ENCODE measurements around the gene USP31.
A peak's percentile ranks its signal among the peaks of the same experiment; 100 is the strongest.
"Not testable (repeated sequence)": the region's sequence is repeated elsewhere in the genome, so short reads cannot be mapped to it uniquely, and the experiment has no call there.

The USP31 gene

GRCh38 chr16:23114131-23114904 is 34.9 kb downstream of the USP31 start:
- DNase-seq, result no peak
- Mint-ChIP-seq H3K27me3 (no peaks in the 10 kb centered on the region), H3K4me1 (ENCODE audit: low read depth in 2 of 2) (peaks cover 0 to 3% of the 10 kb centered on the region in 2 donors), H3K9me3 (no peaks in the 10 kb centered on the region), H3K27ac (peak overlapping the region in 1 of 2 donors; percentile 29), H3K4me3 (no peak overlapping the region), H3K36me3 (ENCODE audit: insufficient read depth) (no peaks in the 10 kb centered on the region)
- ATAC-seq (replicated peaks), result no peak

GRCh38 chr16:23113185-23113584 is 36.1 kb downstream of the USP31 start:
- no peak overlapping the region for H3K27ac Mint-ChIP-seq
- no peak overlapping the region for H3K4me3 Mint-ChIP-seq
- no peaks in the 10 kb centered on the region for H3K27me3 Mint-ChIP-seq
- DNase-seq, result no peak
- H3K4me1 Mint-ChIP-seq (ENCODE audit: low read depth in 2 of 2), result peaks cover 0 to 3% of the 10 kb centered on the region in 2 donors
- H3K9me3 Mint-ChIP-seq, result no peaks in the 10 kb centered on the region
- no peak for ATAC-seq (replicated peaks)
- H3K36me3 Mint-ChIP-seq (ENCODE audit: insufficient read depth), result no peaks in the 10 kb centered on the region

GRCh38 chr16:23110257-23110899 is 38.9 kb downstream of the USP31 start:
- Mint-ChIP-seq H3K9me3 (no peaks in the 10 kb centered on the region), H3K36me3 (ENCODE audit: insufficient read depth) (peaks cover 4% of the 10 kb centered on the region), H3K27ac (no peak overlapping the region), H3K4me3 (no peak overlapping the region), H3K27me3 (no peaks in the 10 kb centered on the region), H3K4me1 (ENCODE audit: low read depth in 2 of 2) (peaks cover 0 to 3% of the 10 kb centered on the region in 2 donors)
- ATAC-seq (replicated peaks) (no peak), DNase-seq (no peak)

GRCh38 chr16:23107936-23108335 is 41.3 kb downstream of the USP31 start:
- Mint-ChIP-seq H3K4me1 (ENCODE audit: low read depth in 2 of 2) (no peaks in the 10 kb centered on the region), H3K4me3 (no peak overlapping the region), H3K9me3 (no peaks in the 10 kb centered on the region), H3K27me3 (no peaks in the 10 kb centered on the region), H3K27ac (no peak overlapping the region), H3K36me3 (ENCODE audit: insufficient read depth) (peaks cover 4% of the 10 kb centered on the region)
- ATAC-seq (replicated peaks) (no peak), DNase-seq (no peak)

GRCh38 chr16:23107117-23107516 is 42.1 kb downstream of the USP31 start:
- Mint-ChIP-seq H3K36me3 (ENCODE audit: insufficient read depth) (peaks cover 4% of the 10 kb centered on the region), H3K27ac (no peak overlapping the region), H3K27me3 (no peaks in the 10 kb centered on the region), H3K4me3 (no peak overlapping the region), H3K9me3 (no peaks in the 10 kb centered on the region), H3K4me1 (ENCODE audit: low read depth in 2 of 2) (no peaks in the 10 kb centered on the region)
- DNase-seq (no peak), ATAC-seq (replicated peaks) (no peak)

- Mint-ChIP-seq H3K36me3 (ENCODE audit: insufficient read depth) (peaks cover 4% of the 10 kb centered on the region), H3K27me3 (no peaks in the 10 kb centered on the region), H3K4me1 (ENCODE audit: low read depth in 2 of 2) (no peaks in the 10 kb centered on the region), H3K27ac (no peak overlapping the region), H3K4me3 (no peak overlapping the region), H3K9me3 (no peaks in the 10 kb centered on the region)
- no peak for DNase-seq
- ATAC-seq (replicated peaks), result no peak
Measured at GRCh38 chr16:23105309-23105708, 43.9 kb downstream of the USP31 start.

GRCh38 chr16:23104032-23104955 is 45.0 kb downstream of the USP31 start:
- DNase-seq, result no peak
- H3K27me3 Mint-ChIP-seq, result no peaks in the 10 kb centered on the region
- no peak for ATAC-seq (replicated peaks)
- H3K36me3 Mint-ChIP-seq (ENCODE audit: insufficient read depth), result peaks cover 4% of the 10 kb centered on the region
- no peaks in the 10 kb centered on the region for H3K4me1 Mint-ChIP-seq (ENCODE audit: low read depth in 2 of 2)
- H3K9me3 Mint-ChIP-seq, result no peaks in the 10 kb centered on the region
- no peak overlapping the region for H3K27ac Mint-ChIP-seq
- no peak overlapping the region for H3K4me3 Mint-ChIP-seq

GRCh38 chr16:23103603-23104002 is 45.6 kb downstream of the USP31 start:
- no peaks in the 10 kb centered on the region for H3K9me3 Mint-ChIP-seq
- no peaks in the 10 kb centered on the region for H3K27me3 Mint-ChIP-seq
- peaks cover 4% of the 10 kb centered on the region for H3K36me3 Mint-ChIP-seq (ENCODE audit: insufficient read depth)
- no peak overlapping the region for H3K27ac Mint-ChIP-seq
- ATAC-seq (replicated peaks), result no peak
- H3K4me3 Mint-ChIP-seq, result no peak overlapping the region
- no peak for DNase-seq
- no peaks in the 10 kb centered on the region for H3K4me1 Mint-ChIP-seq (ENCODE audit: low read depth in 2 of 2)

- Mint-ChIP-seq H3K27me3 (no peaks in the 10 kb centered on the region), H3K4me1 (ENCODE audit: low read depth in 2 of 2) (peaks cover 7 to 11% of the 10 kb centered on the region in 2 donors), H3K36me3 (ENCODE audit: insufficient read depth) (no peaks in the 10 kb centered on the region), H3K27ac (no peak overlapping the region), H3K9me3 (no peaks in the 10 kb centered on the region), H3K4me3 (no peak overlapping the region)
- ATAC-seq (replicated peaks), result no peak
- no peak for DNase-seq
Measured at GRCh38 chr16:23101012-23101550, 48.2 kb downstream of the USP31 start.

- H3K27ac Mint-ChIP-seq, result peak overlapping the region; percentile 62 to 77
- not testable (repeated sequence) for DNase-seq; H3K27me3 Mint-ChIP-seq; H3K36me3 Mint-ChIP-seq (ENCODE audit: insufficient read depth); ATAC-seq (replicated peaks); H3K9me3 Mint-ChIP-seq
- H3K4me3 Mint-ChIP-seq, result peak overlapping the region; percentile 42 to 60
- H3K4me1 Mint-ChIP-seq (ENCODE audit: low read depth in 2 of 2), result peaks cover 19 to 24% of the 10 kb centered on the region in 2 donors
Measured at GRCh38 chr16:23096450-23096849, 52.8 kb downstream of the USP31 start.

- peaks cover 19 to 24% of the 10 kb centered on the region in 2 donors for H3K4me1 Mint-ChIP-seq (ENCODE audit: low read depth in 2 of 2)
- not testable (repeated sequence) for H3K4me3 Mint-ChIP-seq; H3K27ac Mint-ChIP-seq; ATAC-seq (replicated peaks); DNase-seq; H3K9me3 Mint-ChIP-seq; H3K27me3 Mint-ChIP-seq; H3K36me3 Mint-ChIP-seq (ENCODE audit: insufficient read depth)
Measured at GRCh38 chr16:23094136-23094535, 55.1 kb downstream of the USP31 start.

GRCh38 chr16:23092801-23093117 is 56.5 kb downstream of the USP31 start:
- no peak overlapping the region for H3K27ac Mint-ChIP-seq
- DNase-seq (no peak), ATAC-seq (replicated peaks) (no peak)
- H3K36me3 Mint-ChIP-seq (ENCODE audit: insufficient read depth), result peaks cover 10% of the 10 kb centered on the region
- no peak overlapping the region for H3K4me3 Mint-ChIP-seq
- H3K27me3 Mint-ChIP-seq, result no peaks in the 10 kb centered on the region
- H3K4me1 Mint-ChIP-seq (ENCODE audit: low read depth in 2 of 2), result peaks cover 19 to 24% of the 10 kb centered on the region in 2 donors
- H3K9me3 Mint-ChIP-seq, result no peaks in the 10 kb centered on the region

- Mint-ChIP-seq H3K27me3 (no peaks in the 10 kb centered on the region), H3K36me3 (ENCODE audit: insufficient read depth) (peaks cover 10% of the 10 kb centered on the region), H3K9me3 (no peaks in the 10 kb centered on the region), H3K4me1 (ENCODE audit: low read depth in 2 of 2) (peaks cover 19 to 24% of the 10 kb centered on the region in 2 donors), H3K27ac (no peak overlapping the region), H3K4me3 (no peak overlapping the region)
- ATAC-seq (replicated peaks), result no peak
- DNase-seq, result no peak
Measured at GRCh38 chr16:23092072-23092800, 57.0 kb downstream of the USP31 start.
